Lung (tissue), 12 donors: ENCODE results near the gene PRKCE. TPM values are rescaled to one million over a fixed set of nuclear protein-coding genes. Genes with fewer than 3 reads are reported as not detected.
A peak's percentile ranks its signal among the peaks of the same experiment; 100 is the strongest.

ENCODE experiments used
- ATAC-seq: fragments of 200-7000 bp; cut with Tn5 transposase; one replicate; pipeline ENCODE4 v1.9.1; 2020; ENCODE audit warnings: moderate number of reproducible peaks; ENCODE audit not compliant: insufficient read depth, low FRiP score
- DNase-seq, 3 donors: peaks; one replicate each; pipeline ENCODE4 v3.0.0-alpha.2; 2013 to 2017
- H3K27ac ChIP-seq, 2 donors: one replicate each; pipeline ENCODE4 v1.5.1; 2013; ENCODE audit warnings: mild to moderate bottlenecking in 2 of 2, moderate library complexity in 2 of 2, control low read depth in 1 of 2, inconsistent platforms in 1 of 2, low read depth in 1 of 2, low read length in 1 of 2
- H3K27me3 ChIP-seq, 3 donors: one replicate each; pipeline ENCODE4 v1.5.1; 2013; ENCODE audit warnings: low read length in 2 of 3; ENCODE audit not compliant: control insufficient read depth in 3 of 3, insufficient read depth in 3 of 3
- H3K36me3 ChIP-seq, 4 donors: one replicate each; pipeline ENCODE4 v1.5.1; 2013; ENCODE audit warnings: low read length in 4 of 4, mild to moderate bottlenecking in 1 of 4, moderate library complexity in 1 of 4; ENCODE audit not compliant: control insufficient read depth in 4 of 4, insufficient read depth in 4 of 4
- H3K4me1 ChIP-seq, 5 donors: one replicate each; pipeline ENCODE4 v1.5.1; 2013; ENCODE audit warnings: low read length in 5 of 5, mild to moderate bottlenecking in 2 of 5, moderate library complexity in 1 of 5; ENCODE audit not compliant: control insufficient read depth in 5 of 5, insufficient read depth in 5 of 5
- H3K4me3 ChIP-seq: one replicate; pipeline ENCODE4 v1.5.1; 2013; ENCODE audit warnings: mild to moderate bottlenecking, control low read depth, moderate library complexity
- H3K9ac ChIP-seq, 2 donors: one replicate each; pipeline ENCODE4 v1.5.1; 2013; ENCODE audit warnings: low read length in 2 of 2, control low read depth in 1 of 2; ENCODE audit not compliant: insufficient read depth in 1 of 2
- H3K9me3 ChIP-seq, 4 donors: one replicate each; pipeline ENCODE4 v1.5.1; 2013; ENCODE audit warnings: low read length in 3 of 4, mild to moderate bottlenecking in 1 of 4, moderate library complexity in 1 of 4; ENCODE audit not compliant: control insufficient read depth in 4 of 4, insufficient read depth in 3 of 4
- CTCF ChIP-seq: IDR thresholded peaks from 2 replicates; pipeline ENCODE4 v1.5.1; 2012; ENCODE audit warnings: mild to moderate bottlenecking; ENCODE audit errors: control extremely low read depth, extremely low read depth
- WGBS, 2 donors: extraction: QIAGEN DNeasy Blood & Tissue Kit; methylation state at CpG; one replicate each; pipeline ENCODE4 v1.1.7; 2013; 5-methylcytosine and 5-hydroxymethylcytosine counted together
- polyA plus RNA-seq, 2 donors: library from polyadenylated mRNA; stranded (reverse); fragments of 200-250 nt; gene quantifications; one replicate each; pipeline ENCODE4 v1.2.1, GENCODE V29; 2013
- total RNA-seq, 2 donors: library from RNA; depleted of rRNA in 1 of 2; stranded (reverse); fragments of >200 nt in 1 of 2; gene quantifications; one replicate each; pipeline ENCODE4 v1.2.1, GENCODE V29; 2014 to 2021
- donor health status: control.
- donor health status: control.
- donor health status: Bipolar disorder and iron deficiency.
- donor health status: healthy.
- donor health status: DM: yes; HTN: yes; CAD: no.

Gene PRKCE
- total and polyA plus RNA-seq, 4 donors, result 12.5 to 82.2 (median 32.1) TPM

- no peak overlapping the region for H3K4me3 ChIP-seq
- TF ChIP-seq CTCF, result no peak
- peaks cover 9 to 24% (median 14%) of the 10 kb centered on the region in 5 donors for H3K4me1 ChIP-seq
- DNase-seq (no peak), ATAC-seq (no peak)
- H3K9ac ChIP-seq, result no peak overlapping the region
- no peak overlapping the region for H3K27ac ChIP-seq
- H3K36me3 ChIP-seq, result no peaks in the 10 kb centered on the region
- H3K27me3 ChIP-seq, result no peaks in the 10 kb centered on the region
- no peaks in the 10 kb centered on the region for H3K9me3 ChIP-seq
- 80 to 83% methylated on average over 7 of the region's 7 CpGs for WGBS, 2 donors
Observed at GRCh38 chr2:45837812-45838341, 186.4 kb downstream of the PRKCE start.

GRCh38 chr2:45839508-45840251 lies 188.2 kb downstream of the PRKCE start:
- peak overlapping the region in 1 of 2 donors; percentile 2 for H3K9ac ChIP-seq
- H3K4me3 ChIP-seq, result no peak overlapping the region
- no peak for ATAC-seq
- peak overlapping the region in 1 of 2 donors; percentile 32 for H3K27ac ChIP-seq
- H3K9me3 ChIP-seq, result no peaks in the 10 kb centered on the region
- WGBS, 2 donors, result 65 to 70% methylated on average over 14 of the region's 14 CpGs
- peak; percentile 55 to 73 (median 66) for DNase-seq
- no peaks in the 10 kb centered on the region for H3K36me3 ChIP-seq
- no peak for TF ChIP-seq CTCF
- H3K4me1 ChIP-seq, result peaks cover 9 to 36% (median 11%) of the 10 kb centered on the region in 5 donors
- no peaks in the 10 kb centered on the region for H3K27me3 ChIP-seq

- no peak for TF ChIP-seq CTCF
- no peak overlapping the region for H3K9ac ChIP-seq
- H3K4me1 ChIP-seq, result peaks cover 9 to 44% (median 11%) of the 10 kb centered on the region in 5 donors
- no peaks in the 10 kb centered on the region for H3K9me3 ChIP-seq
- H3K27ac ChIP-seq, result no peak overlapping the region
- WGBS, 2 donors, result 86 to 92% methylated on average over 9 of the region's 9 CpGs
- DNase-seq (no peak), ATAC-seq (no peak)
- no peaks in the 10 kb centered on the region for H3K27me3 ChIP-seq
- H3K36me3 ChIP-seq, result peaks cover 0 to 1% (median 0%) of the 10 kb centered on the region in 4 donors
- no peak overlapping the region for H3K4me3 ChIP-seq
Observed at GRCh38 chr2:45840481-45840880, 189.0 kb downstream of the PRKCE start.
